Epithelial cell of prostate (primary cell): ENCODE results near the gene MAP6.
A peak's percentile ranks its signal among the peaks of the same experiment; 100 is the strongest.

ENCODE experiments used
- DNase-seq: peaks from one replicate; pipeline ENCODE4 v3.0.0-alpha.2; 2011; ENCODE audit warnings: low read depth, low spot score
- H3K27ac ChIP-seq: fragments of 450-650 bp; 2 replicates; pipeline ENCODE4 v1.5.1; 2017; ENCODE audit warnings: mild to moderate bottlenecking

Gene MAP6

GRCh38 chr11:75633409-75634066 lies 35.3 kb downstream of the MAP6 start:
- no peak overlapping the region for H3K27ac ChIP-seq
- no peak for DNase-seq

GRCh38 chr11:75632962-75633361 lies 35.9 kb downstream of the MAP6 start:
- H3K27ac ChIP-seq, result no peak overlapping the region
- DNase-seq, result no peak

- DNase-seq, result no peak
- no peak overlapping the region for H3K27ac ChIP-seq
Measured at GRCh38 chr11:75632450-75632849, 36.4 kb downstream of the MAP6 start.

- no peak for DNase-seq
- H3K27ac ChIP-seq, result no peak overlapping the region
Measured at GRCh38 chr11:75631086-75631730, 37.6 kb downstream of the MAP6 start.

- H3K27ac ChIP-seq, result no peak overlapping the region
- DNase-seq, result no peak
Measured at GRCh38 chr11:75627906-75628668, 40.8 kb downstream of the MAP6 start.

- no peak overlapping the region for H3K27ac ChIP-seq
- no peak for DNase-seq
Measured at GRCh38 chr11:75626889-75627529, 41.8 kb downstream of the MAP6 start.

GRCh38 chr11:75625991-75626888 lies 42.6 kb downstream of the MAP6 start:
- no peak overlapping the region for H3K27ac ChIP-seq
- no peak for DNase-seq

GRCh38 chr11:75625021-75625420 lies 43.8 kb downstream of the MAP6 start:
- no peak for DNase-seq
- no peak overlapping the region for H3K27ac ChIP-seq

GRCh38 chr11:75616281-75616680 lies 52.6 kb downstream of the MAP6 start:
- no peak overlapping the region for H3K27ac ChIP-seq
- no peak for DNase-seq

GRCh38 chr11:75615751-75616150 lies 53.1 kb downstream of the MAP6 start:
- no peak overlapping the region for H3K27ac ChIP-seq
- DNase-seq, result no peak

GRCh38 chr11:75611823-75612222 lies 57.0 kb downstream of the MAP6 start:
- no peak for DNase-seq
- H3K27ac ChIP-seq, result no peak overlapping the region

GRCh38 chr11:75606099-75606498 lies 62.7 kb downstream of the MAP6 start:
- no peak for DNase-seq
- H3K27ac ChIP-seq, result no peak overlapping the region

- H3K27ac ChIP-seq, result peak overlapping the region; percentile 17
- peak; percentile 5 for DNase-seq
Measured at GRCh38 chr11:75603791-75604736, 64.8 kb downstream of the MAP6 start.

- no peak for DNase-seq
- no peak overlapping the region for H3K27ac ChIP-seq
Measured at GRCh38 chr11:75602951-75603350, 65.9 kb downstream of the MAP6 start.

GRCh38 chr11:75601494-75601893 lies 67.3 kb downstream of the MAP6 start:
- no peak for DNase-seq
- H3K27ac ChIP-seq, result no peak overlapping the region

GRCh38 chr11:75600356-75600755 lies 68.5 kb downstream of the MAP6 start:
- no peak for DNase-seq
- H3K27ac ChIP-seq, result no peak overlapping the region

- no peak overlapping the region for H3K27ac ChIP-seq
- no peak for DNase-seq
Measured at GRCh38 chr11:75598900-75599299, 69.9 kb downstream of the MAP6 start.

GRCh38 chr11:75598264-75598663 lies 70.6 kb downstream of the MAP6 start:
- no peak overlapping the region for H3K27ac ChIP-seq
- DNase-seq, result no peak

- DNase-seq, result no peak
- no peak overlapping the region for H3K27ac ChIP-seq
Measured at GRCh38 chr11:75597636-75598035, 71.2 kb downstream of the MAP6 start.
